ENCODE results near the gene THADA. TPM values are rescaled to one million over a fixed set of nuclear protein-coding genes. Genes with fewer than 3 reads are reported as not detected.
"Not testable (repeated sequence)": the region's sequence is repeated elsewhere in the genome, so short reads cannot be mapped to it uniquely, and the experiment has no call there.

Gene THADA
- total RNA-seq, 1 experiment from 2014 or later, result 29.4 TPM

DNA sequence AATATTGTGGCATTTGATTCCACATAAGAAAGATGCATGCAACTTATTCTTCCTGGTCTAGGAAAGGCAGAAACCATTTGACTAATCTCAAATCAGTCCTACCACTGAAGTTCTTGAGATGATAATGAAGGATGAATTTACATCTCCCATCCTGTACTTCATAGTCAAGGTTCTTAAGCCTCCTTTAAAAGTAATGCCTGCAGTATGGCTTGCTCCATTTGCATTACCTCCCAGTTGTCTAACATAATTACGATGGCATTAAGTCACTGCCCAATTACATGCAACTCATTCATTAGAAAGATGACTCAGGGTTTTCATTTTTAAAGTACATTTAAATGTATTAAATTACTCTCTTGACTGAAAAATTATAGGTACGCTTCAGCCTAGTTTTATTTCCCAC is 32.2 kb downstream of the THADA start:
- H4K20me1 ChIP-seq (ENCODE audit: insufficient read depth, low read depth, low read length), result no peaks in the 10 kb centered on the region
- H2AFZ ChIP-seq (ENCODE audit: low read length), result no peak overlapping the region
- DNase-seq, result no peak
- H3K4me2 ChIP-seq (ENCODE audit: low read depth, low read length, poor library complexity, severe bottlenecking), result no peak overlapping the region
- no peak overlapping the region for H3K4me3 ChIP-seq (ENCODE audit: low read length)
- H3K9me2 ChIP-seq (replicated peaks; ENCODE audit: insufficient read depth, low read length), result no peaks in the 10 kb centered on the region
- no peak overlapping the region for H3K9ac ChIP-seq (ENCODE audit: low read length)
- no peaks in the 10 kb centered on the region for H3K4me1 ChIP-seq (ENCODE audit: low read length)
- peaks cover 33% of the 10 kb centered on the region; the same call in 1 of the 2 replicates for H3K36me3 ChIP-seq (ENCODE audit: insufficient read depth, low read length)
- no peaks in the 10 kb centered on the region for H3K79me2 ChIP-seq (ENCODE audit: low read length)
- no peaks in the 10 kb centered on the region for H3K27me3 ChIP-seq (ENCODE audit: low read length)
- no peaks in the 10 kb centered on the region for H3K9me3 ChIP-seq (ENCODE audit: low read length)
- H3K27ac ChIP-seq (ENCODE audit: low read length), result no peak overlapping the region

DNA sequence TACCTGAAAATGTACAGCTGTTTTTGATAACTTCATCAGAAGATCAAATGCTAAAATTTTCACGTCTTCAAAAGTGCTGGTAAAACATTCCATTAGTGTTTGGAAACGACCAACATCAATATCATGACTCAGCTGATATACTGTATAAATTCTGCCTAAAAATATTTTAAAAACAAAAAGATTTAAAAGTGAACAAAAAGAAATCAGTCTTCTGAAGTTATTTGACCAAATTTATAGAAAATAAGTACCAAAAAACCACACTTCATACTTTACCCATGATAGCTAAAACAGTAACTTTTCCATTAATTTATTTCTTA is 35.6 kb downstream of the THADA start:
- no peak for DNase-seq
- Histone ChIP-seq H3K9me2 (replicated peaks; ENCODE audit: insufficient read depth, low read length) (no peaks in the 10 kb centered on the region), H2AFZ (ENCODE audit: low read length) (no peak overlapping the region), H4K20me1 (ENCODE audit: insufficient read depth, low read depth, low read length) (no peaks in the 10 kb centered on the region), H3K4me3 (ENCODE audit: low read length) (no peak overlapping the region), H3K9ac (ENCODE audit: low read length) (no peak overlapping the region), H3K4me1 (ENCODE audit: low read length) (no peaks in the 10 kb centered on the region), H3K4me2 (ENCODE audit: low read depth, low read length, poor library complexity, severe bottlenecking) (no peak overlapping the region), H3K27me3 (ENCODE audit: low read length) (no peaks in the 10 kb centered on the region), H3K27ac (ENCODE audit: low read length) (no peak overlapping the region), H3K36me3 (ENCODE audit: insufficient read depth, low read length) (peaks cover 32% of the 10 kb centered on the region; the same call in 1 of the 2 replicates), H3K9me3 (ENCODE audit: low read length) (no peaks in the 10 kb centered on the region), H3K79me2 (ENCODE audit: low read length) (no peaks in the 10 kb centered on the region)

DNA sequence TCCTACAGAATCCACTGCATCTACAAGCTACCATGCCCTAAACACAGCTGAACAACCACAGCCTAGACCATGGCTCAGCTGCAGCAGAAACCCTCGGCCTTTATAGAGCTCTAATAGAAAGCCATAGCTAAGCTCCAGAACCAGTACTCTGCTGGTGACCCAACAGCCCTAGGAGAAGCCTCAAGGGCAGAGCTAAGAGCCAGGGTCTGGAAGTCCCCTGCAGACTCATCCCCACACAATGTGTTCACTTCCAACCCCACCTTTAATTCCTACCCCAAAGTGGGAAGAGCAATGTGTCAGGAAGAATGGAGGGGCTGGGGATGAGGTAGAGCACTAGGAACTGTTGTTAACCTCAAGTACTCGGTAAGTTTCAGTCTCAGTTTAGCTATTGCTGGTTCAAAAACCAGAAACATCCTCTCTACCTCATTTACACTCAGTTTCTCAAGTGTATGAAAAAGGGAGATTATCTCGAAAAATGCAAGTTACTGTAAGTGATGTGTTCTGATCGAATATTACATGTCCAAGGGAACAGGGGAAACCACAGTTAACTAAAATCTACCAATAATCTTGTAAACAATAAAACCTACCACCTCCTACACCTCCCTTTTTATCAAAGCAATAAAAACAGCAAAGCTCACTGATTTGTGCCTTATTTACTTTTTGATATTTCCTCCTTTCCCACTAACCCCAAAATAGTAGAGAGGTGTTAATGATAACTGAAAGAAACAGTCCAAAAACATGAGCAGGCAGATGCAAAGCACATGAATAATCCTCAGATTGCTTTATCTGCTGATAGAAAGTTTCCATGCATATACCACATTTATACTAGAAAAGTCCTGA is 36.2 kb downstream of the THADA start:
- no peak overlapping the region for H2AFZ ChIP-seq (ENCODE audit: low read length)
- H3K36me3 ChIP-seq (ENCODE audit: insufficient read depth, low read length), result peaks cover 31% of the 10 kb centered on the region; the same call in 1 of the 2 replicates
- no peaks in the 10 kb centered on the region for H3K4me1 ChIP-seq (ENCODE audit: low read length)
- no peaks in the 10 kb centered on the region for H3K27me3 ChIP-seq (ENCODE audit: low read length)
- H3K4me3 ChIP-seq (ENCODE audit: low read length), result no peak overlapping the region
- no peaks in the 10 kb centered on the region for H4K20me1 ChIP-seq (ENCODE audit: insufficient read depth, low read depth, low read length)
- no peaks in the 10 kb centered on the region for H3K9me2 ChIP-seq (replicated peaks; ENCODE audit: insufficient read depth, low read length)
- H3K79me2 ChIP-seq (ENCODE audit: low read length), result no peaks in the 10 kb centered on the region
- H3K9me3 ChIP-seq (ENCODE audit: low read length), result no peaks in the 10 kb centered on the region
- H3K4me2 ChIP-seq (ENCODE audit: low read depth, low read length, poor library complexity, severe bottlenecking), result no peak overlapping the region
- H3K9ac ChIP-seq (ENCODE audit: low read length), result no peak overlapping the region
- no peak overlapping the region for H3K27ac ChIP-seq (ENCODE audit: low read length)
- DNase-seq, result no peak

DNA sequence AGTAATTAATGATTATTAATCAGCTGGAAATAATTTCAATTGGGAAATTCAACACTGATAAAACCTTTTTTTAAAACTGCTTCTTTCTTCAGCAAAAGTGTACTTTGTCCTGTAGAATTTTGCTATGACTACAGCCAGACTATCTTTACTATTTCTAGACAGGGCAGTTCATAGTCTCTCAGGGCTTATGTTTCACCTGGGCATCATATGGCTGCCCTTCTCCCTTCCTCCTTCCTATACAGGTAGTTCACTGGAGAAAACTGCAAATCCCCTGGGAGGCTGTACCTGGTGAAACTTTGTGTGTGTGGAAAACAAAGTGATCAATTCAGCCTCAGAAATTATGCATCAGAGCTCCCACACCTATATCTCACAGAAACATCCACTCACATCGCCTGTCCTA is 38.6 kb downstream of the THADA start:
- Histone ChIP-seq H3K27me3 (ENCODE audit: low read length) (no peaks in the 10 kb centered on the region), H3K79me2 (ENCODE audit: low read length) (no peaks in the 10 kb centered on the region), H3K4me2 (ENCODE audit: low read depth, low read length, poor library complexity, severe bottlenecking) (no peak overlapping the region), H3K9me3 (ENCODE audit: low read length) (no peaks in the 10 kb centered on the region), H2AFZ (ENCODE audit: low read length) (no peak overlapping the region), H3K9me2 (replicated peaks; ENCODE audit: insufficient read depth, low read length) (no peaks in the 10 kb centered on the region), H3K9ac (ENCODE audit: low read length) (no peak overlapping the region), H3K36me3 (ENCODE audit: insufficient read depth, low read length) (peaks cover 23% of the 10 kb centered on the region; the same call in 1 of the 2 replicates), H3K4me3 (ENCODE audit: low read length) (no peak overlapping the region), H3K27ac (ENCODE audit: low read length) (no peak overlapping the region), H4K20me1 (ENCODE audit: insufficient read depth, low read depth, low read length) (no peaks in the 10 kb centered on the region), H3K4me1 (ENCODE audit: low read length) (no peaks in the 10 kb centered on the region)
- DNase-seq, result no peak

DNA sequence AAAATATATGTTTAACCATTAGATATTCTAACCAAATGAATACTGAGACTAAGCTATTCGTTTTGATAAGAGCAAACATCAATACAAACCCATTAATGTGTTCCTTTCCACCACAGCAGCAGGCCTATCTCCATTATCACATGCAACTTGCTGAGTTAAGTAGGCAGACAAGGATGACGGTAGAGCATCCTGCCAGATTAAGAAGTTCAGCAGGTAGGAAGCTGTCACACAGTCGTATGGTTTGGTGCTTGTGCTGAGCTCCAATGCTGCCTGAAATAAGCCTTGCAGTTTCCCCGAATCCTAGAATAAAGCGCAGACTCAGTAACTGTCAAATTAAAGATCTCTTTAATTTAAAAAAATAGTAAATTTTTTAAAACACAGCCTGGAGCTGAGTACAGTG is 39.6 kb downstream of the THADA start:
- Histone ChIP-seq H3K36me3 (ENCODE audit: insufficient read depth, low read length) (peaks cover 33% of the 10 kb centered on the region), H3K9me2 (replicated peaks; ENCODE audit: insufficient read depth, low read length) (no peaks in the 10 kb centered on the region)

DNA sequence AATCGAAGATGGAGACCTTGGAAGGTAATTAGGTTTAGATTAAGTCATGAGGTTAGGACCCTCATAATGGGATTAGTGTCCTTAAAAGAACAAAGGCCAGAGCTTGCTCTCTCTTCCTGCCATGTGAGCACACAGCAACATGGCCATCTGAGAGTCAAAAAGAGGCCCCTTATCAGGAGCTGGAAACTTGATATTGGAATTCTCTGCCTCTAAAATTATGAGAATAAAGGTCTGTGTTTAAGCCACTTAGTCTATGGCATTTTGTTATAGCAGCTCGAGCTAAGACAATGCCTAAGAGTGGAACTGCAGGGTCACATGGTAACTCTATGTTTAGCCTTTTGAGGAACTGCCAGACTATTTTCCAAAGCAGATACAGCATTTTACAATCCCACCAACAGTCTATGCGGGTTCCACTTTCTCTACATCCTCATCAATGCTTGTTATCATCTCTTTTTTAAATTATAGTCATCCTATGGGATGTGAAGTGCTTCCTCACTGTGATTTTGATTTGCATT is 42.4 kb downstream of the THADA start:
- no peak overlapping the region for H3K9ac ChIP-seq (ENCODE audit: low read length)
- no peaks in the 10 kb centered on the region for H3K9me3 ChIP-seq (ENCODE audit: low read length)
- no peak overlapping the region for H2AFZ ChIP-seq (ENCODE audit: low read length)
- H3K36me3 ChIP-seq (ENCODE audit: insufficient read depth, low read length), result peaks cover 45% of the 10 kb centered on the region
- no peak overlapping the region for H3K4me3 ChIP-seq (ENCODE audit: low read length)
- H4K20me1 ChIP-seq (ENCODE audit: insufficient read depth, low read depth, low read length), result no peaks in the 10 kb centered on the region
- no peaks in the 10 kb centered on the region for H3K27me3 ChIP-seq (ENCODE audit: low read length)
- no peaks in the 10 kb centered on the region for H3K79me2 ChIP-seq (ENCODE audit: low read length)
- H3K4me1 ChIP-seq (ENCODE audit: low read length), result no peaks in the 10 kb centered on the region
- no peaks in the 10 kb centered on the region for H3K9me2 ChIP-seq (replicated peaks; ENCODE audit: insufficient read depth, low read length)
- DNase-seq, result no peak
- no peak overlapping the region for H3K27ac ChIP-seq (ENCODE audit: low read length)
- no peak overlapping the region for H3K4me2 ChIP-seq (ENCODE audit: low read depth, low read length, poor library complexity, severe bottlenecking)

More for the DNA sequence above, 39.6 kb downstream of the THADA start:
- no peaks in the 10 kb centered on the region for H4K20me1 ChIP-seq (ENCODE audit: insufficient read depth, low read depth, low read length)
- no peak overlapping the region for H3K27ac ChIP-seq (ENCODE audit: low read length)
- no peak overlapping the region for H3K4me2 ChIP-seq (ENCODE audit: low read depth, low read length, poor library complexity, severe bottlenecking)
- no peak overlapping the region for H2AFZ ChIP-seq (ENCODE audit: low read length)
- no peak overlapping the region for H3K4me3 ChIP-seq (ENCODE audit: low read length)
- H3K79me2 ChIP-seq (ENCODE audit: low read length), result no peaks in the 10 kb centered on the region
- H3K9me3 ChIP-seq (ENCODE audit: low read length), result no peaks in the 10 kb centered on the region
- no peak for DNase-seq
- no peaks in the 10 kb centered on the region for H3K27me3 ChIP-seq (ENCODE audit: low read length)
- no peak overlapping the region for H3K9ac ChIP-seq (ENCODE audit: low read length)
- H3K4me1 ChIP-seq (ENCODE audit: low read length), result no peaks in the 10 kb centered on the region

DNA sequence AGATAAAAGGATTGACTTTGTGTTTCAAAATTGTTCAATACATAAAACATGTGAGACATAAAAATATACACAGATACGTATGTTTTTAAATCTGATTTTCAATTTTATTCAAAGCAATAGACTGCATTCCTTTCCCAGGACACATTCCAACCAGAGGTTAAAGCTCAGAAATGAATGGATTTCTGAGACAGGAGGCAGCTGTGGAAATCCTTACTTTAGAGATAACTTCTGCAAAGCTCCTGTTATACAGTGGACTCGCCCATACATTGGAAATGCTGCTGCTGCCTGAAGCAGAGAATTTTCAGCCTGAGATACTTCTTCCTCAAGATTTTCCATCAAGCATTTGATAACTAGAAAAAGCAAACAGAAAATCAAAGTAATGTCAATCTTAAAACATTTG is 43.8 kb downstream of the THADA start:
- Histone ChIP-seq H3K79me2 (ENCODE audit: low read length) (no peaks in the 10 kb centered on the region), H2AFZ (ENCODE audit: low read length) (no peak overlapping the region), H4K20me1 (ENCODE audit: insufficient read depth, low read depth, low read length) (no peaks in the 10 kb centered on the region), H3K36me3 (ENCODE audit: insufficient read depth, low read length) (peaks cover 45% of the 10 kb centered on the region), H3K9me3 (ENCODE audit: low read length) (no peaks in the 10 kb centered on the region), H3K27me3 (ENCODE audit: low read length) (no peaks in the 10 kb centered on the region), H3K9ac (ENCODE audit: low read length) (no peak overlapping the region), H3K4me1 (ENCODE audit: low read length) (no peaks in the 10 kb centered on the region), H3K4me3 (ENCODE audit: low read length) (no peak overlapping the region), H3K4me2 (ENCODE audit: low read depth, low read length, poor library complexity, severe bottlenecking) (no peak overlapping the region), H3K27ac (ENCODE audit: low read length) (no peak overlapping the region), H3K9me2 (replicated peaks; ENCODE audit: insufficient read depth, low read length) (no peaks in the 10 kb centered on the region)
- DNase-seq, result no peak

DNA sequence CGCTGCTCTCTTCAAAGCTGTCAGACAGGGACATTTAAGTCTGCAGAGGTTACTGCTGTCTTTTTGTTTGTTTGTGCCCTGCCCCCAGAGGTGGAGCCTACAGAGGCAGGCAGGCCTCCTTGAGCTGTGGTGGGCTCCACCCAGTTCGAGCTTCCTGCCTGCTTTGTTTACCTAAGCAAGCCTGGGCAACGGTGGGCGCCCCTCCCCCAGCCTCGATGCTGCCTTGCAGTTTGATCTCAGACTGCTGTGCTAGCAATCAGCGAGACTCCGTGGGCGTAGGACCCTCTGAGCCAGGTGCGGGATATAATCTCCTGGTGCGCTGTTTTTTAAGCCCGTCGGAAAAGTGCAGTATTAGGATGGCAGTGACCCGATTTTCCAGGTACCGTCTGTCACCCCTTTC is 47.5 kb downstream of the THADA start:
- H3K4me3 ChIP-seq (ENCODE audit: low read length); H2AFZ ChIP-seq (ENCODE audit: low read length); H3K27ac ChIP-seq (ENCODE audit: low read length); H3K9ac ChIP-seq (ENCODE audit: low read length); H3K79me2 ChIP-seq (ENCODE audit: low read length); DNase-seq; H3K9me3 ChIP-seq (ENCODE audit: low read length); H3K9me2 ChIP-seq (replicated peaks; ENCODE audit: insufficient read depth, low read length); H4K20me1 ChIP-seq (ENCODE audit: insufficient read depth, low read depth, low read length); H3K27me3 ChIP-seq (ENCODE audit: low read length); H3K4me2 ChIP-seq (ENCODE audit: low read depth, low read length, poor library complexity, severe bottlenecking); H3K4me1 ChIP-seq (ENCODE audit: low read length): not testable (repeated sequence)
- H3K36me3 ChIP-seq (ENCODE audit: insufficient read depth, low read length), result peaks cover 30% of the 10 kb centered on the region

All from Karpas-422 (cell line).